ENCODE measurements around the gene CELF2. TPM values are rescaled to one million over a fixed set of nuclear protein-coding genes. Genes with fewer than 3 reads are reported as not detected.

The CELF2 gene
- total RNA-seq, 1 donor from 2014 or later, result 33.8 TPM

DNA sequence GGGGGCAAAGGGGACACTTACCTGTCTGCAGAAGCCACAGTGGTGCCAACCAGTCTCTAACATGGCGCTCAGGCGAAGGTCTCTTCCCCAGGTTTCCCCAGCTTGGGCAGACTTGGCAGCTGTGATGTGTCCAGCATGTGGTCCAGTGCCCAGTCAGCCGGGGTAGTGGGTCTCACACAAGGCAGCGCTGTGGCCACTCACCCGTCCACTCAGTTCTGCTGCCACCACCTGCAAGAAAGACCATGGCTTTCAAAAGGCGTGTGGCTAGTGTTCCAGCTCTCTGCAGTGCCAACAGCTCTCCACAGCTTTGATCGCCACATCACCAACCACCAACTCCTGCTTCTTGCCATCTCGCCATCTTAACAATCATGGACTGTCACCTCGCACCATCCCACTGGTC lies 334.1 kb downstream of the CELF2 start:
- no peaks in the 10 kb centered on the region for H3K4me1 Mint-ChIP-seq (ENCODE audit: unreplicated experiment)
- TF ChIP-seq CTCF (IDR thresholded peaks at IDR 0.05), result no peak

GRCh38 chr10:11353006-11353896 lies 335.6 kb downstream of the CELF2 start:
- Mint-ChIP-seq H3K4me3 (ENCODE audit: unreplicated experiment) (no peak overlapping the region), H3K9me3 (ENCODE audit: unreplicated experiment) (no peaks in the 10 kb centered on the region), H3K4me1 (ENCODE audit: unreplicated experiment) (no peaks in the 10 kb centered on the region), H3K27me3 (ENCODE audit: unreplicated experiment) (peaks cover 3% of the 10 kb centered on the region), H3K36me3 (ENCODE audit: unreplicated experiment) (no peaks in the 10 kb centered on the region), H3K27ac (ENCODE audit: unreplicated experiment) (no peak overlapping the region)
- no peak for TF ChIP-seq CTCF (IDR thresholded peaks at IDR 0.05)
- no peak for DNase-seq (ENCODE audit: extremely low spot score, unreplicated experiment)

More for the DNA sequence above, 334.1 kb downstream of the CELF2 start:
- H3K9me3 Mint-ChIP-seq (ENCODE audit: unreplicated experiment), result no peaks in the 10 kb centered on the region
- no peak for DNase-seq (ENCODE audit: extremely low spot score, unreplicated experiment)
- no peaks in the 10 kb centered on the region for H3K36me3 Mint-ChIP-seq (ENCODE audit: unreplicated experiment)
- H3K27me3 Mint-ChIP-seq (ENCODE audit: unreplicated experiment), result peaks cover 8% of the 10 kb centered on the region
- no peak overlapping the region for H3K4me3 Mint-ChIP-seq (ENCODE audit: unreplicated experiment)
- no peak overlapping the region for H3K27ac Mint-ChIP-seq (ENCODE audit: unreplicated experiment)

DNA sequence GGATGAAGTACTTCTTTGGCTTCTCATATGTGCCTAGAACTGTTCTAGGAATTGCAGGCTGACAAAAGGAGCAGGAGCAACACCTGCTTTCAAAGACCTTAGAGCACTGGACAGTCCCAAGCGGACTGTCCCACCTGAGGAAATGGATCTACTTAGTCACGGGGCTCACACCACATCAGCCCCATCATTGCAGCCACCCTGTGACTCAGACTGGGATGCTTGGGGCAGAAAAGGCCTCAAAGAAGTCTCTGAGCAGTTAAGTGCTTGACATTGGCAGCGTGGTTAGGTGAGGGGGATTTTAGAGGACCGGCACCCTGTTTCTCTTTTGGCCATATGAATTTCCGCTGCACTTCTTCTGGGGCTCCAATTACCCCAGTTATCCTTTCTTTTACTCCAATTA lies 337.2 kb downstream of the CELF2 start:
- no peak for TF ChIP-seq CTCF (IDR thresholded peaks at IDR 0.05)
- Mint-ChIP-seq H3K36me3 (ENCODE audit: unreplicated experiment) (no peaks in the 10 kb centered on the region), H3K27ac (ENCODE audit: unreplicated experiment) (no peak overlapping the region), H3K9me3 (ENCODE audit: unreplicated experiment) (no peaks in the 10 kb centered on the region), H3K4me3 (ENCODE audit: unreplicated experiment) (no peak overlapping the region), H3K27me3 (ENCODE audit: unreplicated experiment) (no peaks in the 10 kb centered on the region), H3K4me1 (ENCODE audit: unreplicated experiment) (no peaks in the 10 kb centered on the region)
- no peak for DNase-seq (ENCODE audit: extremely low spot score, unreplicated experiment)

GRCh38 chr10:11355592-11355991 lies 337.9 kb downstream of the CELF2 start:
- no peaks in the 10 kb centered on the region for H3K27me3 Mint-ChIP-seq (ENCODE audit: unreplicated experiment)
- no peaks in the 10 kb centered on the region for H3K4me1 Mint-ChIP-seq (ENCODE audit: unreplicated experiment)
- H3K4me3 Mint-ChIP-seq (ENCODE audit: unreplicated experiment), result no peak overlapping the region
- no peaks in the 10 kb centered on the region for H3K36me3 Mint-ChIP-seq (ENCODE audit: unreplicated experiment)
- H3K9me3 Mint-ChIP-seq (ENCODE audit: unreplicated experiment), result no peaks in the 10 kb centered on the region
- no peak for DNase-seq (ENCODE audit: extremely low spot score, unreplicated experiment)
- no peak overlapping the region for H3K27ac Mint-ChIP-seq (ENCODE audit: unreplicated experiment)
- TF ChIP-seq CTCF (IDR thresholded peaks at IDR 0.05), result no peak

DNA sequence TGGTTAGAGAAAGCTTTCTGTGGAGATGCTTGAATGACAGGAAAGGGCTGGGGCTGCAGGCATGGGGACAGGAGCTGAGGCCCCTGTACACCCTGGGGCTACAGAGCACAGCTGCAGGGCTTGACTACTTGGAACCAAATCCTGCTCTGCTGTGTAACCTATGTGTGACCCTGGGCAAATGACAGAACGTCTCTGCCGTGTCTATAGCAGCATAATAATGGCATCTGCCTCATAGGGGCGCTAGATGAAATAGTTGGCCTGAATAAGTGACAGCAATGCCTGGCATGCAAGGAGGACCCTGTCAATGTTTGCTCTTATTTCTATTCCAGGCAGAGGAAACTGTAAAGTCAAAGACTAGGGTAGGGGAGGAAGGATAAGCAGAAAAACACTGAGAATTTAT lies 339.8 kb downstream of the CELF2 start:
- no peaks in the 10 kb centered on the region for H3K27me3 Mint-ChIP-seq (ENCODE audit: unreplicated experiment)
- DNase-seq (ENCODE audit: extremely low spot score, unreplicated experiment), result no peak
- H3K27ac Mint-ChIP-seq (ENCODE audit: unreplicated experiment), result no peak overlapping the region
- H3K4me3 Mint-ChIP-seq (ENCODE audit: unreplicated experiment), result no peak overlapping the region
- TF ChIP-seq CTCF (IDR thresholded peaks at IDR 0.05), result no peak
- no peaks in the 10 kb centered on the region for H3K9me3 Mint-ChIP-seq (ENCODE audit: unreplicated experiment)
- H3K36me3 Mint-ChIP-seq (ENCODE audit: unreplicated experiment), result no peaks in the 10 kb centered on the region
- H3K4me1 Mint-ChIP-seq (ENCODE audit: unreplicated experiment), result no peaks in the 10 kb centered on the region

Measured in osteocyte (in vitro differentiated cells).